Left colon (tissue), 2 donors: ENCODE data around the gene S1PR1. TPM values are rescaled to one million over a fixed set of nuclear protein-coding genes. Genes with fewer than 3 reads are reported as not detected.

Source experiments
- ATAC-seq: fragments of 200-7000 bp; cut with Tn5 transposase; one replicate; pipeline ENCODE4 v1.9.1; 2020; ENCODE audit warnings: mild to moderate bottlenecking, moderate library complexity
- DNase-seq, 2 donors: peaks; one replicate each; pipeline ENCODE4 v3.0.0-alpha.2; 2020
- intact Hi-C, 2 donors: fragments of 100-400 bp; cut with DNase I in 1 of 2; cut with micrococcal nuclease in 1 of 2; formaldehyde crosslinking; loops; one replicate each; pipeline versions ENCODE4 v1.11.2 to v1.14.0; 2022; cut with DNase I, micrococcal nuclease
- total RNA-seq, 2 donors: library from RNA; stranded (reverse); fragmentation: NEBNext Ultra II Directional; extraction: Animal tissue kit (Norgen Biotek cat#: 25700); gene quantifications; one replicate each; pipeline ENCODE4 v1.2.1, GENCODE V29; 2021
- donor health status: DM: no; HTN: no; CAD: no.
- donor health status: DM: yes; HTN: yes; CAD: no.

The S1PR1 gene
- total RNA-seq, 2 donors from 2014 or later: 7.1 to 9.6 TPM

GRCh38 chr1:101264697-101265096 is 27.9 kb downstream of the S1PR1 start:
- DNase-seq (peak; percentile 23 to 53), ATAC-seq (peak; percentile 80)
- intact Hi-C loops: no loop called here

- no peak for DNase-seq
- ATAC-seq: no peak
- intact Hi-C loops: no loop called here
Observed at GRCh38 chr1:101265684-101266083, 28.9 kb downstream of the S1PR1 start.

- no peak for ATAC-seq
- intact Hi-C loops: no loop called here
- no peak for DNase-seq
Observed at GRCh38 chr1:101267082-101267481, 30.3 kb downstream of the S1PR1 start.

- DNase-seq: no peak
- intact Hi-C loops: no loop called here
- ATAC-seq: no peak
Observed at GRCh38 chr1:101268893-101269292, 32.1 kb downstream of the S1PR1 start.

GRCh38 chr1:101275672-101276071 is 38.9 kb downstream of the S1PR1 start:
- DNase-seq: no peak
- intact Hi-C loops: no loop called here
- ATAC-seq: no peak

GRCh38 chr1:101276818-101277217 is 40.0 kb downstream of the S1PR1 start:
- no peak for ATAC-seq
- intact Hi-C loops: no loop called here
- no peak for DNase-seq

- intact Hi-C loops: no loop called here
- ATAC-seq (no peak), DNase-seq (no peak)
Observed at GRCh38 chr1:101278238-101278637, 41.4 kb downstream of the S1PR1 start.

- intact Hi-C loops: no loop called here
- ATAC-seq (no peak), DNase-seq (no peak)
Observed at GRCh38 chr1:101278845-101279244, 42.0 kb downstream of the S1PR1 start.

GRCh38 chr1:101280049-101280592 is 43.3 kb downstream of the S1PR1 start:
- DNase-seq (no peak), ATAC-seq (no peak)
- intact Hi-C loops: loop anchor here in 1 of 2 donors (10.0 kb wide), 1 partner anchor 355 kb away; no protein-coding TSS in a partner anchor

- DNase-seq: no peak
- no peak for ATAC-seq
- intact Hi-C loops: loop anchor here in 1 of 2 donors (10.0 kb wide), 1 partner anchor 356 kb away; no protein-coding TSS in a partner anchor
Observed at GRCh38 chr1:101280942-101281654, 44.3 kb downstream of the S1PR1 start.

GRCh38 chr1:101281751-101282150 is 44.9 kb downstream of the S1PR1 start:
- DNase-seq (no peak), ATAC-seq (no peak)
- intact Hi-C loops: loop anchor here in 1 of 2 donors (10.0 kb wide), 1 partner anchor 357 kb away; no protein-coding TSS in a partner anchor

GRCh38 chr1:101282314-101283038 is 45.7 kb downstream of the S1PR1 start:
- intact Hi-C loops: loop anchor here in 1 of 2 donors (10.0 kb wide), 1 partner anchor 358 kb away; no protein-coding TSS in a partner anchor
- ATAC-seq: no peak
- DNase-seq: no peak

- DNase-seq: no peak
- ATAC-seq: no peak
- intact Hi-C loops: loop anchor here in 1 of 2 donors (10.0 kb wide), 1 partner anchor 359 kb away; no protein-coding TSS in a partner anchor
Observed at GRCh38 chr1:101283443-101283842, 46.6 kb downstream of the S1PR1 start.

- ATAC-seq: no peak
- intact Hi-C loops: loop anchor here in 1 of 2 donors (10.0 kb wide), 1 partner anchor 359 kb away; no protein-coding TSS in a partner anchor
- no peak for DNase-seq
Observed at GRCh38 chr1:101284021-101284420, 47.2 kb downstream of the S1PR1 start.

- ATAC-seq (no peak), DNase-seq (no peak)
- intact Hi-C loops: loop anchor here in 1 of 2 donors (10.0 kb wide), 1 partner anchor 360 kb away; no protein-coding TSS in a partner anchor
Observed at GRCh38 chr1:101284622-101285218, 47.9 kb downstream of the S1PR1 start.

- intact Hi-C loops: loop anchor here in 1 of 2 donors (10.0 kb wide), 1 partner anchor 361 kb away; no protein-coding TSS in a partner anchor
- ATAC-seq (no peak), DNase-seq (no peak)
Observed at GRCh38 chr1:101285922-101286570, 49.2 kb downstream of the S1PR1 start.

GRCh38 chr1:101288491-101288944 is 51.7 kb downstream of the S1PR1 start:
- intact Hi-C loops: loop anchor here (2.0 to 10.0 kb wide), 2 partner anchors 364 to 368 kb away; no protein-coding TSS in a partner anchor
- ATAC-seq (peak; percentile 95), DNase-seq (peak; percentile 42 to 57)

GRCh38 chr1:101290119-101290921 is 53.5 kb downstream of the S1PR1 start:
- intact Hi-C loops: no loop called here
- DNase-seq (no peak), ATAC-seq (no peak)
